ENCODE measurements around the gene OR2H1.

OR2H1 gene

DNA sequence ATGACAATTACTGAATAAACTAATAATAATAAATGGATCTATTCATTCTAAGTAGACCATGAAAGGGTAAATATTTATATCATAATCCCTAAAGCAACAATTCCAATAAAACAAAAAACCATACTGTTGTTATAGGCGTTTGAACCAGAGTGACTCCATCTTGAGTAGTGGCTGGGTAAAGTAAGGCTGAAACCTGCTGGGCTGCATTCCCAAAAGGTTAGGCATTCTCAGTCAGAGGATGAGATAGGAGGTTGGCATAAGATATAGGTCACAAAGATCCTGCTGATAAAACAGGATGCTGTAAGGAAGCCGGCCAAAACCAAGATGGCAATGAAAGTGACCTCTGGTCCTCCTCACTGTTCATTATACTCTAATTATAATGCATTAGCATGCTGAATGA, 8.3 kb downstream of the OR2H1 start:
- TF ChIP-seq, protein P1, sequence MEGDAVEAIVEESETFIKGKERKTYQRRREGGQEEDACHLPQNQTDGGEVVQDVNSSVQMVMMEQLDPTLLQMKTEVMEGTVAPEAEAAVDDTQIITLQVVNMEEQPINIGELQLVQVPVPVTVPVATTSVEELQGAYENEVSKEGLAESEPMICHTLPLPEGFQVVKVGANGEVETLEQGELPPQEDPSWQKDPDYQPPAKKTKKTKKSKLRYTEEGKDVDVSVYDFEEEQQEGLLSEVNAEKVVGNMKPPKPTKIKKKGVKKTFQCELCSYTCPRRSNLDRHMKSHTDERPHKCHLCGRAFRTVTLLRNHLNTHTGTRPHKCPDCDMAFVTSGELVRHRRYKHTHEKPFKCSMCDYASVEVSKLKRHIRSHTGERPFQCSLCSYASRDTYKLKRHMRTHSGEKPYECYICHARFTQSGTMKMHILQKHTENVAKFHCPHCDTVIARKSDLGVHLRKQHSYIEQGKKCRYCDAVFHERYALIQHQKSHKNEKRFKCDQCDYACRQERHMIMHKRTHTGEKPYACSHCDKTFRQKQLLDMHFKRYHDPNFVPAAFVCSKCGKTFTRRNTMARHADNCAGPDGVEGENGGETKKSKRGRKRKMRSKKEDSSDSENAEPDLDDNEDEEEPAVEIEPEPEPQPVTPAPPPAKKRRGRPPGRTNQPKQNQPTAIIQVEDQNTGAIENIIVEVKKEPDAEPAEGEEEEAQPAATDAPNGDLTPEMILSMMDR (conservative IDR thresholded peaks at IDR 0.05; ENCODE audit: control insufficient read depth, insufficient read depth, low read depth, low read length): no peak
- no peak overlapping the region for H3K4me3 ChIP-seq (ENCODE audit: control insufficient read depth, low read depth, low read length)
- no peak for DNase-seq (ENCODE audit: low read depth)

DNA sequence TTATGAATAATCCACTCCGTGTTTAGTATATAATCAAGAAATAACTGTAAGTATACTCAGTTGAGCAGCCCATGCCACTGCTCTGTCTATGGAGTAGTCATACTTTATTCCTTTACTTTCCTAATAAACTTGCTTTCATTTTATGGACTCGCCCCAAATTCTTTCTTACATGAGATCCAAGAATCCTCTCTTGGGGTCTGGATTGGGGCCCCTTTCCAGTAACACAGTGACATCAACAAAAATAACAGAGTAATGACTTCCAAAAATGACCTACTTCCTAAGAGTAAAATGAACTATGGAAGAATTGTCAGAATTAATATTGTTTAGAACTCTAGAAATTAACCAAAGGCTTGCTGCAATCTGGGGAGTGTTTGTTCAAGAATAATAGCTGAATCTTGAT, 8.8 kb downstream of the OR2H1 start:
- no peak overlapping the region for H3K4me3 ChIP-seq (ENCODE audit: control insufficient read depth, low read depth, low read length)
- no peak for DNase-seq (ENCODE audit: low read depth)
- TF ChIP-seq, protein P1 (conservative IDR thresholded peaks at IDR 0.05; ENCODE audit: control insufficient read depth, insufficient read depth, low read depth, low read length): no peak

- DNase-seq (ENCODE audit: low read depth): no peak
- TF ChIP-seq, protein P1 (conservative IDR thresholded peaks at IDR 0.05; ENCODE audit: control insufficient read depth, insufficient read depth, low read depth, low read length): no peak
- no peak overlapping the region for H3K4me3 ChIP-seq (ENCODE audit: control insufficient read depth, low read depth, low read length)
These were observed 9.3 kb downstream of the OR2H1 start for GRCh38 chr6:29466241-29466640.

DNA sequence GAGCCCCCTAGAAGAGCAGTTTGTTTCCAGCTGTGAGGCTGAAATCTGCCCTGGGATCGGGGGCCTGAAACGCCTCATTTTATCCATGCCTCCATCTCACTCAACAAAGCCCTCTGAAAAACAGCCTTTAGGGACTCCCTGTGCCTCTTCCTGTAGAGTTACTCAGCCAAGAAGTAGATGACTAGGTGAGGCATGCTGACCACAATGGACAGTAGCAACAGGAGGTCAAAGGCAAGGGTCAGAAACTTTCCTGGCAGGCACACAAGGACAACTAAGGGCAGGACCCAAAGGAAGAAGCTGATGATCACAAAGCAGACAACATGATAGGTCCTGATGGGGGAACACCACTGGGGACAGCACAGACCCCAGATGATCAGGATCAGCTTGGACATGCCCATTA, 18.0 kb downstream of the OR2H1 start:
- TF ChIP-seq, protein P1 (conservative IDR thresholded peaks at IDR 0.05; ENCODE audit: control insufficient read depth, insufficient read depth, low read depth, low read length): no peak
- H3K4me3 ChIP-seq (ENCODE audit: control insufficient read depth, low read depth, low read length): no peak overlapping the region
- DNase-seq (ENCODE audit: low read depth): no peak

GRCh38 chr6:29477923-29478450, 21.0 kb downstream of the OR2H1 start:
- no peak overlapping the region for H3K4me3 ChIP-seq (ENCODE audit: control insufficient read depth, low read depth, low read length)
- TF ChIP-seq, protein P1 (conservative IDR thresholded peaks at IDR 0.05; ENCODE audit: control insufficient read depth, insufficient read depth, low read depth, low read length): no peak
- DNase-seq (ENCODE audit: low read depth): no peak

- TF ChIP-seq, protein P1 (conservative IDR thresholded peaks at IDR 0.05; ENCODE audit: control insufficient read depth, insufficient read depth, low read depth, low read length): no peak
- no peak overlapping the region for H3K4me3 ChIP-seq (ENCODE audit: control insufficient read depth, low read depth, low read length)
- DNase-seq (ENCODE audit: low read depth): no peak
These were observed 21.8 kb downstream of the OR2H1 start for GRCh38 chr6:29478740-29479139.

- no peak overlapping the region for H3K4me3 ChIP-seq (ENCODE audit: control insufficient read depth, low read depth, low read length)
- TF ChIP-seq, protein P1 (conservative IDR thresholded peaks at IDR 0.05; ENCODE audit: control insufficient read depth, insufficient read depth, low read depth, low read length): no peak
- DNase-seq (ENCODE audit: low read depth): no peak
These were observed 22.6 kb downstream of the OR2H1 start for GRCh38 chr6:29479560-29479959.

Measured in fibroblast of mammary gland (primary cell).